GM19397 (cell line): Measurements from ENCODE around the gene METTL21C.

ENCODE experiments used
- ATAC-seq: cut with Tn5 transposase; IDR thresholded peaks from one replicate; pipeline ENCODE4 v1.9.1; 2021; ENCODE audit warnings: mild to moderate bottlenecking, moderate library complexity; ENCODE audit not compliant: unreplicated experiment

Gene METTL21C

DNA sequence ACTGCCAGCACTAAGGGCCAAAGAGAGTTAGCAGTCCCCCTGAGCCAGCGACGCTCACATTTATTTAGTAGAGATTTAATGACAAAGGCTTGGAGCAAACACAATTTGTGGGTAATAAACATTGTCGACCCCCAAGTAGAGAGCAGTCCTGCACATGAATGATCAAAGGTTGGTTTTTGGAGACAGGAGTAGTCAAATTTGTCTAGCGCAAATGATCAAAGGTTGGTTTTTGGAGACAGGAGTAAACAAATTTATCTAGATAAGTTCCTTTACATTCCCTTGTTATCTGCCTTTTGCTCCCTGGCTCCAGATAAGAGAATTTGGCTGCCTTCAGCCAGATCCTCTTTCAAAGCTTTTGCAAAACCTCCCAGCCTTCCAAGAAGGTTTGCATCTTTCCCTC is 26.9 kb downstream of the METTL21C start:
- no peak for ATAC-seq

DNA sequence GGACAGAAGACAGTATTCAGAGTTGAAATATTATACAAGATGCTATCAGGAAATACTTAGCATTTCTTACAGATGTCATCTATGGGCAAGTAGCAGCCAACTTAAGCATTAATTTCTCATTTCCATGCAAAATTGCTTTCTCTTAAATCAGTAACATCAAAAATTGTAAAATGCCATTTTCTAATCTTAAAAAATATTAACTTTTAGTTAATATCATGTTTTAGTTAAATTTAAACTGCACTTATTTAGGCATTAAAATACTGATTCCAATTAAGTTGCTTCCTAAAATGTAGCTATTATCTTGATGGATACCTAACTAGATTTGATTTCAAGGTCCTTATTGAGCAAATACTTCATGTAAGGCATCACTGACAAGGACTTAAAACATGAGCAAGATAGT is 27.8 kb downstream of the METTL21C start:
- ATAC-seq, result no peak

DNA sequence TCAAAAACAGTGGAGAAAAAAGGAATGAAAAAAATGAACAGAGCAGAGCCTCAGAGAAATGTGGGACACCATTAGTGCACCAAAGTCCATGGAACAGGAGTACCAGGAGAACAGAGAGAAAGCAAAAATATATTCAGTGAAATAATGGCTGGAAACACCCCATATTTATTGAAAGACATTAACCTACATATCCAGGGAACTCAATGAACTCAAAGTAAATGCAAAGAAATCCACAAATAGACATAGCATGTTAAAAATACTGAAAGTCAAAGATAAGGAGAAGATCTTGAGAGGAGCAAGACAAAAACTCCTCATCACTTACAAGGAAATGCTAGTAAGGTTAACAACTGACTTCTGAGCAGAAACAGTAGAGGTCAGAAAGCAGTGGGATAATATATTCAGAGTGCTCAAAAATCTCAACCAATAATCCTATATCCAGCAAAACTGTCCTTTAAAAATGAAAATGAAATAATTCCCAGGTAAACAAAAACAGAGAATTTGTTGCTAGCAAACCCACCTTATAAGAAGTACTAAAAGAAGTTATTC is 35.6 kb downstream of the METTL21C start:
- no peak for ATAC-seq

DNA sequence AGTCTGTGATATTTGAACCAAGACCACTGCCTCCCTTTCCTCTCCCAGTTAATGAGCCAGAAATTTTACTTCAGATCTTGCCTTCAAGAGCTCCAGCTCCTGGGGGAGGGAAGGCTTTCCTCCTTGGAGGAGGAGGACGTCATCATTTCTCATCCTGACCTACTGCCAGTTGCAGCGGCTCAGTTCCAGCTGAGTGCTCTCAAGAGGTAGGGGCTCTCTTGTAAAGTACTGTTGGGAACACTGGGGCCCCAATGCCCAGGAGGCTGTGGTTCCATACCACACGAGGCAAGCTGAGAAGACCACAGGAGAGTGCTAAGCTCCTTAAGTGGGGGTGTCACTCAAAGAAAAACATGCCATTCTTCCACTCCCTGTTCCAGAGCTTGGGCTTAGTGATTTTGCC is 36.2 kb downstream of the METTL21C start:
- no peak for ATAC-seq

DNA sequence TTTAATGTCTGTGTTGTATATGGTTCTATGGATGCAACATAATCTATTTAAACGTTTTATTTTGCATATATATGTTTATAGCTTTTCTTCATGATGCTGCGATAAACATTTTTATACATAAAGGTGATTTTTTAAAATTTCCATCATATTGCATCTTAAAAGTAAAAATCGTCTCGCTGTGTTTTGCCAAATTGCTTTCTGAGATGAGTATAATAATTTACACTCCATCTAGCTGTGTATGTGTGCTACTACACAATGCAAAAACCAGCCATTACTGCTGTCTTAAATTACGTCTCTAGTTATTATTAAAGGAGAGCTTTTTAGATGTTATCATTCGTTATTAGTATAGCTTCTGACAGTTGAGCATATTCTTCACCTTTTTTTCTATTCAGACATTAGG is 37.2 kb downstream of the METTL21C start:
- no peak for ATAC-seq

DNA sequence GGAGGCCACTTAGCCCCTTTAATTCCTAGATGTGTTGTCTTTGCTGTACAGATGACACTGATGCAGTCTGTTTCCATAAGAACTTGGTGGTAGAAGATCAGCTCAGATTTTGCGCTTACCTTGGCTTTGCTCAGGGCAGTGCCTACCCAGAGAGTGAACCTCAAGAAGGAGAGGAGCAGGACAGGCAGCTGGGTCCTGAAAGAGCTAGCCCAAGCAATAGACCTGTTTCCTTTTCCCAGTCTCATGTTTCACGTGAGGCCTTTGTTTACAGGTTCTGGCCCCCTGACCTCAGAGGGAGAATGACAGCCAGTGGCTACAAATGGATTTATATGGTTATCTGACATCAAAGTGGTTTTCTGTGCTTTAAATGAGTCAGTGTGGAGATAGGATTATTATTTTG is 40.1 kb downstream of the METTL21C start:
- ATAC-seq, result no peak

DNA sequence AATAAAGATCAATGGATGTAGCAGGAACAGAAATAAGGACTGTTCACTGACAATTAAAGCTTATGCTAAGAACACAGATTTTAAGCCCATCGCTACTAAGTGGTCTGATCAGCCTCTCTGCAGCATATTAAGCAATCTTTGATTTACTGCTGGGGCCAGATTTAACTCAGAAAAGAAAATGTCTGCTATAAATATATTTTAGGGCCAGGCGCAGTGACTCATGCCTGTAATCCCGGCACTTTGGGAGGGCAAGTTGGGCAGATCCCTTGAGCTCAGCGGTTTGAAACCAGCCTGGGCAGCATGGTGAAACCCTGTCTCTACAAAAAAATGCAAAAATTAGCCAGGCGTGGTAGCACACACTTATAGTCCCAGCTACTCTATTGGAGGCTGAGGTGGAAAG is 43.0 kb downstream of the METTL21C start:
- no peak for ATAC-seq

DNA sequence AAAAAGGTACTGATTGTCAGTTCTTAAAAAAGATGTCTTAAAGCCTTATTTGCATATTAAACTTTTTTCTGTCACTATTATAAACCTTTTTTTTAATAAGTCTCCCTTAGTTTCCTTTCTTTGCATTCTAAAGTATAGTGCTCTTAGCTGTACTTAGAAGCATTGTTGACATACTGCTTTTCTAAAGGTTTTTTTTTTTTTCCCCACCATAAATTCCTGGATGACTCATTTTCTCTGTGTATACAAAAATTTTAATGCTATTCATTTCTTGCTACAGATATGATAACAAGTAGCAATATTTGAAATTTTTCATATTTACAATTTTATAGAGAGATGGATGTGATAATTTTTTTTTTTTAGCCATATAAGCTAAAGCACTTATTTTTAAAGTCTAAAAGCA is 43.5 kb downstream of the METTL21C start:
- ATAC-seq, result no peak

DNA sequence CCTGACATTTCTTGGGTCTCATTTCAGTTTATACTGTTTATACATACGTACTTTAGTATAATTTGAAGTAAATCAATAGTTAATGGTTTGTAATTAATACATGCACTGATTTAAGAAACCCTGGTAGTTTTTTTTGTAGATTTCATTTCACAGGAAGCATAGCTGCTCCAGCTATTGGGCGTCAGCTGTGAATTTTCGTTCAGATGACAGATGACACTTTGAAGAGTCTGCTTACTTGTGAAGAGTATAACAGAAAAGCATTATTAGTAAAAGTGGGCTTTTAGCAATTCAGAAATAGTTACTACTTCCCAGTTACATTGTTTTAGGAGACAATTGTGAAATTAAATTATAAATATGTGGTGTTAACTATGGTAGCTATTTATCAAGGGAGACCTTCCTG is 44.4 kb downstream of the METTL21C start:
- ATAC-seq, result no peak

DNA sequence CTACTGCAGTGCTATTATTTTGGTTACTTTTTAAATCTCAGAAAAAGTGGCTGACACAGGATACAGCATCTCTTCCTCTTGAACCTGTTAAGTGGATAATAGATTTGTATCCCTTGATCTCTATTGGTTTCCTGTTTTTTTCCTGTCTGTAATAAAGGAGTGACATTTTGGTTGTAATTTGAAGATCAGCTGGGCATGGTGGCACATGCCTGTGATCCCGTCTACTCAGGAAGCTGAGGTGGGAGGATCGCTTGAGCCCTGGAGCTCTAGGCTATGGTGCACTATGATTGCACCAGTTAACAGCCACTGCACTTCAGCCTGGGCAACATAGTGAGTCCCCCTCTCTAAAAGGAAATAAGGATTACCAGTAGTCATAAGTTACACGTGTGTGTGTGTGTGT is 46.8 kb downstream of the METTL21C start:
- ATAC-seq, result no peak

DNA sequence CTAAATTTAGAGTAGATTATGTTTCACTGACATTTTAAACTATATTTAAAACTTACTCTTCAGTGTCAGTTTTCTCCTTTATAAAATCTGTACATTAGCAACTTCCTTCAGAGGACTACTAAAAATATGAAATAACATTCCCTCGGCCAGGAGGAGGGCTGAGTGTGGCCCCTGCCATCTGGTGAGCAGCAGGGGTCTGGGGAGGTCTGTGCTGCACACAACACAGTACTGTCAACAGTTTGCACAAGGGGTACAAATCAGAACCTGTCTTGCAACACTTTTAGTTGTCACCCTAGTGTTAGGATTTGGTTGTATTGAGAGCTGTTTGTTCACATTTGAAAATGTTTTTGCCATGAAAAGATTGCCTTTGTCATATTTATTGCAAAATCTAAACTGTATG is 49.1 kb downstream of the METTL21C start:
- ATAC-seq, result no peak

DNA sequence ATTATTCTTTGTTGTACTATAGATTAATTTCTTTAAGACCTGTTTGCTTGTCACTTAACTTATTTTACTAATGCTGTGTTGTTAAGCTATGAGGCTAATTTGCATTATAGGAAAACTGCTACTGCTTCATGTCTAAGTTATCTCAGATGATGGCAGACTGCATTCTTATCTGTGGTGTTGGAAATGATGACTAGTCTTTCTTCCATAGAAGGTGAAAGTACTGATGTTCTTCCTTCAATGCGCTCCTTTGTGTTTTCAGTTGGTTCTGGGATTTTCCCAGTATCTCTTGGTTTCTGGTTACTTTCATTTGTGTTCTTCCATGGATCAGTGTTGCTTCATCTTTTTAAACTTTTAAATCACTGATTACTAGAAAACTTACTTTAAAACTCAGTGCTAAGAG is 51.2 kb downstream of the METTL21C start:
- ATAC-seq, result no peak

DNA sequence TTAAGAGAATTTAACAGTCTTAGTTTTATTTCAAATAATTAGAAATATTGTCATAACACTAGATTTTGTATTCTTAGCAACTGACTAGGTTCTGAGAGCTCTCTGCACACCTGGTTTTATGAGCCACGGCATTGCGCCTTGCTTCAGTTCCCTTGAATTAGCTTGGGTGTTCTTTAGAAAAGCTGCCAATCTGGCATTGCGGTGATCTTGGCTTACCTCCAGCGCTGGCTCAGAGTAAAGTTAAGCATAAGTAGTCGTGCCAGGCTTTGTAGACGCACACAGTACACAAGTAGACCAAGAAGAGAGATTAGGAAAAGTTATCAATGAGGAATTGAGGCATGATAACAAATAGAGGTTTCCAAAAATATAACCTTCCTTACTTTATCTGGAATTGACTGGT is 52.4 kb downstream of the METTL21C start:
- no peak for ATAC-seq

DNA sequence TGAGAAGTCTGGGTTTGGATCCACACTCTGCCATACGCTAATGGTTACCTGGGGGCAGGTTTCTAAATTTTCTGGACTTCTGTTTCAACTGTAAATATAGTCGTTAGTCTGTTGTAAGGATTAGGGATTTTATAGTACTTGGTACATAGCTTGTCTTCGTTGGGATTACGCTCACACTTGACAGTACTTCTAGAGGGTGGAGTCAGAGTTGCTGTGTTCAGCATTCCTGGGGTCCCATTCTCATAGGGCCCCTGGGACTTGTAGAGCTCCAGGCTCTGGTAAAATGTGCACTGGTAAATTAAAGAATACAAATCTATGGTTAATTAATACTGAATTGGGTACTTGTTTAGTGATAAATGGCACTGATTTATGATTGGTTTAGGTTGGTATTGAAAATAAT is 52.8 kb downstream of the METTL21C start:
- ATAC-seq, result no peak

DNA sequence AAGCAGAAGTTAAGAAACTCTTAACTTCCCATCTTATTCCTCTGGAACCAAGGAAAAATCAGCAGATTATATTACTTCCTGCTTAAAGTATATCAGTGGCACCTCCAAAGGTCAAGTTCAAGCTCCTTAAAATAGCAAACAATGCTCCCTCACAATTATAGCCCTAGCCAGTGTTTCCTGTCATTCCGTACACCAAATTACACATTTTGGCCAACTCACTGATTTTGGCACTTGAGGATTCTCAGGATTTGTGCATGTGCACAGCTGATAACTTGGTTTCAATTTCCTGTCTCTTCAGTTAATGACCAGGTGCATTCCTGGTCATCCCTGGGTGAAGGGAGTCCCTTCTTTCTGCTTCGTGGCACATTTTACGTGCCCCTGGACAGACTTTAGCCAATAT is 56.1 kb downstream of the METTL21C start:
- ATAC-seq, result no peak
